ENCODE measurements around the gene ALDH1A2.
"Not testable (repeated sequence)": the region's sequence is repeated elsewhere in the genome, so short reads cannot be mapped to it uniquely, and the experiment has no call there.

ALDH1A2 gene

DNA sequence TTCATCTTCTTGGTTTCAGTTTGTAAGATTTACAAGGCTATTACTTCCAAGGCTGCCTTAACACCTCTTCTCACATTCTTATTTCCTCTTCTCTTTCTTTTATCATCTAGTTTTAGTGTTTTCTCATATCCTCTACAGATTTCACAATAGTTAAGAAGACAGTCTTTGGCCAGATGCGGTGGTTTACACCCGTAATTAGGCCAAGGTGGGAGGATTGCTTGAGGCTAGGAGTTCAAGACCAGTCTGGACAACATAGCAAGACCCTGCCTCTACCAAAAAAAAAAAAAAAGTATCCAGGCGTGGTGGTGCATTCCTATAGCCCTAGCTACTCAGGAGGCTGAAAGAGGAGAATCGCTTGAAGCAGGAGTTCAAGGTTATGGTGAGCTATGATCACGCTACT is 3.5 kb upstream of the ALDH1A2 start:
- in situ Hi-C loops (cut with MboI; ENCODE audit: low sequenced_read_pairs), result no loop called here

DNA sequence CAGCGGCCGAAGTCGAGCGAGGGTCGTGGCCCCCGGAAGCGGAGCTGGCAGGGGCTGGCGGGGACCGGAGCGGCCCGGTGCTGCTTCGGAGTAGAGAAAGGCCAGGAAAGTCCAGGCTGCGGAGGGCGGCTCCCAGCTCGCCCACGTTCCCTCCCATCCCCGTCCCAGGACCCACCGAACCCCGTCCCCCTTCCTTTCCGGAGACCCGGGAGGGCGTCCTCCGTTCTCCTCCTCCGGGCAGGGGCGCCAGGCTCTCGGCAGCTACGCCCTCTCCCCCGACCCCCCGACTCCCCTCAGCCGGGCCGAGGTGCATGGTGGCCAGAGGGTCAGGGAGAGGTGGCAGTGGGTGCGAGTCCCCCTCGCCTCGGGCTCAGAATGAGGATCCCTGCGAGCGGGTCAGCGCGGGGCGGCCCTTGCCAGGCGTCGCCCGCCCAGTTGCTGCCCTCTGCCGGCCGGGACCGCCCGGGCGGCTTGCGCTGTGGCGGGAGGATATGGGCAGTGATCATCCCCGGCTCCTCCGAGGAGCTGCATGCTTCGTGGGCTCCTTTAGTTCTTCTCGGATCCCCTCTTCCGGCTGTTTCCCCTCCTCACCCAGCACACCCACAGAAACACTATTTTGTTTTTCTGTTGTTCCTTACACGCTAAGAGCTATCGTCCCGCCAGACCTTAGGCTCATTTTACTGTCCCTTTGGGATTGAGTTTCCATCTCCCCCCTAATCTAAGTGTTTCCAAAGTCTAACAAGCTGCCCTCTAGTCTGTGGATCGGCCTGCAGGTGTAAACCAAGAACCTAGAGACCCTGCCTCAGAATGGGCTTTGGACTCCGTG is 744 bp upstream of the ALDH1A2 start:
- in situ Hi-C loops (cut with MboI; ENCODE audit: low sequenced_read_pairs), result no loop called here

DNA sequence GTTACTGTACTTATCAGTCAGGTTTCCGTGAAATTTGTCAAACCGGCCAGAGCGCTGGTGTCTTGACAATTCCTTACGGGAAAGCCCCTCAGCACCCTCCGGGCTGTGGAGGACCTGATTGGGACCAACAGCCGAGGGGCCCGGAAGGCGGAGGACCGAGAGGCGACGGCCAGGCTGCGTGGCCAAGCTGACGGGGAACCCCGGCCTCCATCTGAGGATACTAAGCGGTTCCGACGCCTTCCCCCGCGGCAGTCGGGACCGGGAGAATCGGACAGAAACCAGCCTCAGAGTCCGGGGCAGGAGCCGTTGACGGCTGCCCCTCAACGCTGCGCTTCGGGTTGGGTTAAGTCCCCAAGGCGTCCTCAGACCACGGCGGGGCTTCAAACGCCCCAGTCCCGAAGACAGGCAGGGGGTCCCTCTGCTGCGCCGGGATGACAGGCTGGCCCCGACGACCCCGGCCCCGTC is 499 bp downstream of the ALDH1A2 start:
- in situ Hi-C loops (cut with MboI; ENCODE audit: low sequenced_read_pairs), result no loop called here

DNA sequence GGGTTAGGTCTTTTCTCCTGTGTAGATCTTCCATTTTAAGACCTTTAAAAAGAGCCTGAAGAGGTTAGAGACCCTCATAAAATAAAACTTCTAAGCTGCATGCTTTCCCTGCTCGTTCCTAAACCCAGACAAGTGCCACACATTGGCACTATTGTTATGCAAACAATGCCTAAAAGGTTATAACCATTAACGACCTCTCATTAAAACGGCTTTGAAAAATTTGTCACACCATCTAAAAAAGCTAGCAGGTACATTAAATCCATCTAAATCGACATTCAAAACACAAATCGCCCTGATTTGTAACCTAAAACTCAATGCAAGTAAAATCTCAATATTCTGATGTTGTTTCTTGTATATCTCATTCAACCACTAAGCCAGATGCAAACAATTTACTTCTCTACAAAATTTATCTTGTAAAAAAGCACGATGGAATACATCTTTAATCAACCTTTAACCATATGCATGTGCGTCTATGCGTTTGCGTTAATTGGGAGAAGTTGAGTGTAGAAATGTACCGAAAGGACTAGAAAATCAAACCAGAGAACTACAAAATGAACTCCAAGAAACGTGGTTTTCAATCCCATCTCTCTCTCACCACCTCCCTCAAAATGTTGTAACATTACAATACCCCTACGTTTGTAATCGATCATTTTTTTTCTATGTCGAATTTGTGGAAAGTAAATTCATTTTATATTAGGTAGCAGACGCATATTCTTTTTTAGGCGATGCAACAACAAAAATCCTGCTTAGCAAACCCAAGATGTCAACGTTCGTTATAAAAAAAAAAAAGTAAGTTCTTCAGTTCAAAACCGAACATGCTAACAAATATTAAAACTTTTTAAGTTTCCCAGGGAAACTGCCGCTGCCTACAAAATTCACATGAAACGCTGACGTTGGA is 1.2 kb downstream of the ALDH1A2 start:
- in situ Hi-C loops (cut with MboI; ENCODE audit: low sequenced_read_pairs), result no loop called here

DNA sequence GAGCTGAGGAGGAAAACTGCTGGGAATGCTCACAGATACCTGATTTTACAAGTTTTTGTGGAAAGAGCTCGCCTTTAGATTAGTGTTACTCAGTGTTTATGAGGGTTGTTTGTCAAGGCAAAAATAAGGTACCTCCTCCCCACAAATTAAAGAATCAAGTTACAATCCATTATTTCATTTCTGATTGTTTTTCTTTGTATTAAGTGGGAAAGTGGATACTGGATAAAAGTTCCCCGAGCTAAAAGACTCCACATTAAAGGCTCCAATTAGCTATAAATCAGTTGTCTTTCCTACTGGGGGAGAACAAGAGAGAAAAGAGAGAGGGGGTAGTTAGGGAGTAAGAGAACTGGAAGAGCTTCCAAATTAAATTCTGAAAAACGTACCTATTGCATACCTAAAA is 1.9 kb downstream of the ALDH1A2 start:
- in situ Hi-C loops (cut with MboI; ENCODE audit: low sequenced_read_pairs), result no loop called here

DNA sequence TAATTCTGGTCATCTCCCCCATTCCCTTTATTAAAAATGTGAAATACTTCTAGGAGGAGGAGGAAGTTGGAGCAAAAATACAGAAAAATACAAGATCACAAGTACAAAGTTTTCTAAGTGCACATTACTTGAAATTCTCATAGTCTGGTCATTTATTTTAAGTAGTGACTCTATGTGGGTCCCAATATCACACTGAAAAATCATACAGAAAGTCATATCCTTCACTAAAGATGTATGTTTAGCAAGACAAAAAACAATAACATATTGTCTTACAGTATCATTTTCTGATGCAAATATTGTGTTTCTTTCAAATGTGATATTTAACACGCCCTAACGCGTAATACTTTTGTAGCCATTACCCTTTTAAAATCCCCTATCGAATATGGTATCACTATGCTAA is 2.5 kb downstream of the ALDH1A2 start:
- in situ Hi-C loops (cut with MboI; ENCODE audit: low sequenced_read_pairs), result no loop called here

DNA sequence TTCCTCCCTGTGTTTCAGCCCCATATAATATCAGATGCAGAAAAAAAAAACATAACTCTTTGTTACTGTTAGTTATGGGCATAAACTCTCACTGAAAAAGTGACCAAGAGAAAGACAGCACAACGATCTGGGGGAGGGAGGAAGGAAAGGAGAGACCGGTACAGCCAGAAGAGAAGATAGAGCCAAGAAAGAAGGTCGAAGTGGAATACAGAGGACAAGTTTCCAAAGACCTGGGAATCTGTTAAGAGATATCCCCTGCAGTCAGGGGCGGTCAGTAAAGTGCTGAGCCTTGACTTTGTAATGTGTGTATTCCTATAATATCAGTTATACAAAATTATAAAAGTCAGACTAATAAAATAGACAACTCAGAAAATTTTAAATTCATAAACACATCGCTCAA is 3.3 kb downstream of the ALDH1A2 start:
- in situ Hi-C loops (cut with MboI; ENCODE audit: low sequenced_read_pairs), result no loop called here

DNA sequence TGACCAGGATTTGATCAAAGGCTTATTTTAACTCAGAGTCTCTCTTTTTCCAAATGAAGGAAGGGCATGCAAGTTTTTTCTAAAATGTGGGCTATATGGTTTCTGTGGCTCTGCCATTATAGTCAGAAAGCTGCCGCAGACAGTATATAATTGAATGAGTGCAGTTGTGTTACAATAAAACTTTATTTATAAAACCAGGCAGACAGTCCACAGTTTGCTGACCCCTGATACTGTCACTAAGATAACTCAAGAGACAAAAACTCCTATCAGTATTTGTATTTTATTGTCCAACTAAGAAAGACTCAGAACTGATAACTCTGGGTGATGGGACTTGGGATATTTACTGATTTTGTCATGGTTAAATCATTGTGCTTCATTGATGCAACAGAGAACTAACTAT is 4.9 kb downstream of the ALDH1A2 start:
- in situ Hi-C loops (cut with MboI; ENCODE audit: low sequenced_read_pairs), result no loop called here

DNA sequence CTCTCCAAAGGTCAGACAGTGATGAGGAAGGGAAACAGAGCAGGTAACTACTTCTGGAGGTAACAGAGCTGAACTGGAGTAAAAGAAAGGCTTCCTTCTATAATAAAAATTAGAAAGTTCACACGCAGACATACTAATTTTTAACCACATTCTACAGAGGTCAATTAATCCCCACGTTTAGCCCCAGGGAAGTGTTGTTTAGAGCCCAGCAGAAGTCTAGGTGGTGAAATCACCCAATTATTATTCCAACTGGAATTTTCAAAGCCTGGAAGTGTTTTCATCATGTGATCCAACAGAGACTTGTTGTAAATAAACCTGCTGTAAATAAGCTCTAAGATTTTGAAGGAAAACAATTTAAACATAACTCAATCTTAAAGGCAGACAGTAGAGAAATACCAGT is 6.8 kb downstream of the ALDH1A2 start:
- in situ Hi-C loops (cut with MboI; ENCODE audit: low sequenced_read_pairs), result no loop called here

DNA sequence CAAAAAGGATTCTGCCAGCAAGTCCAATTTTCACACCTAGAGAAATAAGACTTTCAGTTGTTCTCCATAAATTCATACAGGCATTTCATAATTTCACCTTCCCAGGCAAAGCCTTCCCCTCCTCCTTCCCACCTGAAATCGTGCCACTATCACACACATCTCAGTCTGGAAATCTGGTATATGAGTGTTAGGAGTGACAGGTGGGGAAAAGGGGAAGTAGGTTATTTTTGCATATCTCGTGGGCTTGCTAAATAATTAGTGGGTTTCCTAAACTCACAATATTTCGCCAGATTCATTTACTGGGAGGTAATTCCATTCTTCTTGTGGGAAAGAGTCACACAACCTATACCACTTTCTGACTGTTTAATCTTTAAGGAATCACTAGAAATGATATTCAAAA is 7.4 kb downstream of the ALDH1A2 start:
- in situ Hi-C loops (cut with MboI; ENCODE audit: low sequenced_read_pairs), result no loop called here

DNA sequence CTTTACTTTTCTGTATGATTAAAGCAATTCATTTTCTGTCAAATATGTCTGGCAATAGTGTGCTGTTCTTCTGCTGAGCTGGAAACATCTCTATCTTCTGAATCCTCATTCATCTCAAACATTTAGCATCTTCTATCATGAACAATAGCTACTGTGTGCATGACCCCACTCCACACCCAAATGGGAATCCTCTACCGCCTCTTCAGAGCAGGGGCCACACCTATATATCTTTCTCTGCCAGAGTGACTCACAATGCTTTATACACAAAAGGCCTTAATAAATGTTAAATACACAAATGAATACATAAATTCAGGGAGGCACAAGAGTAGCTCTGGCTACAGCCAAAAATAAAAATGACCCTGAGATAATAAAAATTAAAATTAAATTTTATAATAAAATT is 8.0 kb downstream of the ALDH1A2 start:
- in situ Hi-C loops (cut with MboI; ENCODE audit: low sequenced_read_pairs), result no loop called here

DNA sequence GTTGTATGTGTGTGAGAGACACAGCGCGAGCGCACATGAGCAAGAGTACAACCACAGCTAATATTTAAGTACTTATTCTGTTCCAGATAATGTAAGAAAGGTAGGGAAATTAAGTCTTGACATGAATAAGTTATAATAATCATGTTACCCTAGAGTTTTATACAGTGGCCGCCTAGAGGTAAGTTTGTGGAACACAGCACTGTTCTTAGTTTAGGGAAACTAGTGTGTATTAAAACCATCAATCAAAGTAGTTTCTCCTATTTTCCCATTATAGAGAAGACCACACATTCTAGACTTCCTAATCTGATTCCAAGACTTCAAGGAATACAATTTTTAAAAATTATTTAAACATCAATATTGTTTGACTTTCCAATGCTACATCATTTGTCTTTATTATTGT is 9.5 kb downstream of the ALDH1A2 start:
- in situ Hi-C loops (cut with MboI; ENCODE audit: low sequenced_read_pairs), result no loop called here

DNA sequence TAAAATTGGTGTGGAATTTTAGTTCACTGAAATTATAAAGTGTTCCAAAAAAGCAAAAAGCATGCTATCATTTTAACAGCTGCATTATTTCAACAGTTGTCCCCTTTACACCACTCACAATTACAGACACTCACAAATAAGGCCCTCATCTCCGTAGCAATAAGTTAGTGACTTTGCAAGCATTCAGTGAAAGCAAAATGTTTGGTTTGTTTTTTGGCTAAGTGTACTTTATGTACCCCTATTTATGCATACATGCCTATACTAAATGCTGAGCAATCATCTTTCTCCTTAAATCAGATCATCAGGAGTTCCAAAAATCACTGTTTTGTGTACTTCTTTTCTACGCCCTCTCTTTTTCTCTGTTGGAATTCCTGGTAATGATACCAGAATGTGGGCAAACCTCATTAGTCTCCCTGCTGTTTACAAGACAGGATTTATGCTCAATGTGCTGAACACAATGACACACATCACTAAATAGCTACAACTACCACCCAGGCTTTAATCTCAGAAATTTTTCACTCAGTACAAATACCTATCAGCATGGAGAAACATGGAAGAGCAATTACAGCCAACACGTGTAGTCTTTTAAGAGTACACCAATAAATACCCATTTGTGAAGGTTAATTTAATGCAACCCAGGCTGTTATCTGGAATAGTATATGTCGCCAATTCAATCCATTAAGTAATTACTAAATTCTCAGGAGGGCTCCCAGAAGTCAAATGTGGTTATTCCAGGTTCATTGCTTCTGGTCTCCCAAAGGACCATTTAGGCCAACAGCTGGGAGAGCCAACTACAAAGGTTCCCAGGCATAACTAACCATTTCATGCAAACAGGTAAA is 12.0 kb downstream of the ALDH1A2 start:
- in situ Hi-C loops (cut with MboI; ENCODE audit: low sequenced_read_pairs), result no loop called here

DNA sequence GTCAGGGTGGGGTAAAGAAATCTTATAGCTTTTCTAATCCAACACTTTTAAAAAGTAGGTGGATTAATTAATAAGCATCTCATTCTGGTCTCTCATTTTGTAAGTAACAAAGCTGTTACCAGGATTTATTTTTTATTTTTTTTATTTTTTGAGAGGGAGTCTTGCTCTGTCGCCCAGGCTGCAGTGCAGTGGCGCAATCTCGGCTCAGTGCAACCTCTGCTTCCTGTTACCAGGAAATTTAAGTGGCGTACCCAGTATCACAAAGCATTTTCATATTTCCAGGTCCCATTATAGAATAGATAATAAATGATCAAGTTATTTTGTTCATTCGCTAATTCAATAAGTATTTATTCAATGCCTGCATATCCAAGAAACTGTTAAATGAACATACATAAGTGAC is 13.2 kb downstream of the ALDH1A2 start:
- in situ Hi-C loops (cut with MboI; ENCODE audit: low sequenced_read_pairs), result no loop called here

DNA sequence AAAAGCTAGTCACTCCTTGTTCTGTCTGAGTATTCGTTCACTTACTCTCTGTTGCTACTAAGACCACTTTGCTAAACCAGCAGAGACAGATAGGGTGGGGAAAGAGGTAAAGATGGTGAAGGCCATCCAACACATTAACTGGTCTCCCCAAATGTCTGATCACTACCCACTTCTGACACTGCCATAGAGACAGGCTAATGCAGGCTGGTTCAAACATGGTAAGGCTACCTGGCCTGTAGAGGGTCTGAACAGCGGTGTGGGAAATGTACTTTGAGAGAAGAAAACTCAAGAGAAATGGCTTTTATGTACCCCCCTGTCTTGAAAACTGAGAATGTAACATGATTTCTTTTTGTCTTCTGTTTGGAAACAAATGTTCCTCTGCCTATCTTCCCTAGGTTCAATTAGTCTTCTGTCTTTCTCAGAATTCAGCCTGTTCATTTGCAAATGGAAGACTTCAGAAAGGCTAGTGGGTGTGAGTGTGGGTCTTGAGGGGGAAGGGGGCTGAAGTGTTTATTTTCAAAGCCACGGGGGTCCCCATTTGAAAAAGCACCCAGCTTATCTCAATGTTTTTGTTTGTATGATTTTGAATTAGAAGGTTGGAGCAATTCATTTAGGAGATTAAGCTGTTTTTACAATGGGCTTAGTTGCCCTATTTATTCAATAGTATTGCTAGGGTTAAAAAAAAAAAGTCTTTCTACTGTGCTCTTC is 15.8 kb downstream of the ALDH1A2 start:
- in situ Hi-C loops (cut with MboI; ENCODE audit: low sequenced_read_pairs), result no loop called here

DNA sequence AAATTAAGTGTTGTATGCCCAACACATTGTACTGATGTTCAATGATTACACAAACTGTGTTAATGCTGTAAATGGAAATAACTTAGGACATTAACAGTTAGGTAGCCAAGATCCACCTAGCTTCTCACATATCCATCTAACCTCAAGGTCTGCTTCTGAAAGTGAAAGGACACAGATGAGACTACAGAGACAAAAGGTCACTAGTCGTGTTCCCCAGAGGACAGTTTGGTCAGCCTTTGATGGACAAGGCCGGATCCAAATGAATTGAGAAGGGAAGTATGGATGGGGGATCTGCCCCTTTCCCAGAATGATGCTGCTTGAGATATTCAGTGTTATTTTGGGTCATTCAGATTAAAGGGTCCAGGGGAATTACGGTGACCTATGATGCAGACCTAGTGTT is 17.2 kb downstream of the ALDH1A2 start:
- in situ Hi-C loops (cut with MboI; ENCODE audit: low sequenced_read_pairs), result no loop called here

DNA sequence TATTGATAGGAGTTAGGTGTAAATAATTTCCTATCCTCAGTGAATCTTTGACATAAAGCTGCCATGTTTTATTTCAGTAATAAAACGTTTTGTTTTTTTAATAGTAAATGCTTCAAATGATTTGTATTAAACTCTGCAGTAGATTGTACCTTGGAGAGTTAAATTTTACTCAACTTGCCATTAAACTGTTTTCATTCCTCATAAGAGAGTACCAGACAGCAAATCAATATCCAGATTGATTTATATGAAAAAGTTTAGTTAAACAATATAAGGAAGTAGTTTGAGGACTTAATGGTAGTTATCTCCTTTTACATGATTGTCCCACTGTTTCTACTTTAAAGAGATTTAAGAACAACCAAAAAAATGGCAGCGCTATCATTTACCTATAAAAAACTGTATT is 18.4 kb downstream of the ALDH1A2 start:
- in situ Hi-C loops (cut with MboI; ENCODE audit: low sequenced_read_pairs), result no loop called here

DNA sequence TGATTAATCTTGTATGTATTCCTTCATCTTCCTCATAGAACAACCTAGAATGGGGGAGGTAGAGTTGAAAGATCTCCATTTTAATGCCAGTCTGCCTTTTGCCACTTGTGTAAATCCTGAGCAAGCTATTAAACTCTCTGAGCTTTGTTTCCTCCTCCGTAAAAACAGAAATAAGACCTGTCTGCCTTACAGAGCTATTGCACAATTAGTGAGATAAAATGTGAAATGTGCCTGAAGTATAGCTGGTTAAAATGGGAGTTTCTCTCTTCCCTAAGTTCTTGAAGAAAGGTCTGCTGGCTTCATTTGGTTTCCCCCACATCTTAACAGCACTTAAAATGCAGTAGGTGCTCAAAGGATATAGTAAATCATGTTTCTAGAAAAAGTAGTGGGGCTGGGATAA is 19.0 kb downstream of the ALDH1A2 start:
- in situ Hi-C loops (cut with MboI; ENCODE audit: low sequenced_read_pairs), result no loop called here

DNA sequence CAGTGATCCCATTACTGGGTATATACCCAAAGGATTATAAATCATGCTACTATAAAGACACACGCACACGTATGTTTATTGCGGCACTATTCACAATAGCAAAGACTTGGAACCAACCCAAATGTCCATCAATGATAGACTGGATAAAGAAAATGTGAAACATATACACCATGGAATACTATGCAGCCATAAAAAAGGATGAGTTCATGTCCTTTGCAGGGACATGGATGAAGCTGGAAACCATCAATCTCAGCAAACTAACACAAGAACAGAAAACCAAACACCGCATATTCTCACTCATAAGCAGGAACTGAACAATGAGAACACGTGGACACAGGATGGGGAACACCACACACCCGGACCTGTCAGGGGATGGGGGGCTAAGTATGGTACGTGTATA is 20.1 kb downstream of the ALDH1A2 start:
- in situ Hi-C loops (cut with MboI; ENCODE audit: low sequenced_read_pairs), result not testable (repeated sequence)

DNA sequence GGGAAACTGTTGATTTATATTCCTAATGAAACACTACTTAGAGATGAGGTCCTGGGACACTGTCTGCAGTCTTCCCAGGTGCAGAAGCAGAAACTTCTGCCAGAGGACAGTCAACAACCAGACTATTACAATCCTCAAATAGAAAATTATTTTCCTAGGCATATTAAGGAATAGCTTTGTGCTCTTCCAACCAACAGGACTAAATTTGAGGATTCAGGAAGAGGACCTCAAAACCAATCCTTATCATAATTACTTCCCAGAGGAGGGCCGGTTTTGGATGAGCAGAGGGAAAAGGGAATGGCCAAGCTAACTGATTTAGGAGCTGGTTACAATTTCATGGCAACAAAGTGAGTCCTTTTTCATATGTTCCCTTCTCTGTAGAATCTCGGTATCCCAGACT is 21.0 kb downstream of the ALDH1A2 start:
- in situ Hi-C loops (cut with MboI; ENCODE audit: low sequenced_read_pairs), result no loop called here

All from hTERT RPE-1 (cell line).